Measurements from ENCODE around the gene INPP4B. TPM values are rescaled to one million over a fixed set of nuclear protein-coding genes. Genes with fewer than 3 reads are reported as not detected.
"Not testable (repeated sequence)": the region's sequence is repeated elsewhere in the genome, so short reads cannot be mapped to it uniquely, and the experiment has no call there.

Gene INPP4B
- total RNA-seq, 1 donor from 2014 or later, result 1.3 TPM

GRCh38 chr4:142416711-142417275 is 429.3 kb downstream of the INPP4B start:
- DNase-seq (ENCODE audit: low read depth, low spot score), result no peak

- no peak for DNase-seq (ENCODE audit: low read depth, low spot score)
Measured at GRCh38 chr4:142416121-142416520, 430.0 kb downstream of the INPP4B start.

DNA sequence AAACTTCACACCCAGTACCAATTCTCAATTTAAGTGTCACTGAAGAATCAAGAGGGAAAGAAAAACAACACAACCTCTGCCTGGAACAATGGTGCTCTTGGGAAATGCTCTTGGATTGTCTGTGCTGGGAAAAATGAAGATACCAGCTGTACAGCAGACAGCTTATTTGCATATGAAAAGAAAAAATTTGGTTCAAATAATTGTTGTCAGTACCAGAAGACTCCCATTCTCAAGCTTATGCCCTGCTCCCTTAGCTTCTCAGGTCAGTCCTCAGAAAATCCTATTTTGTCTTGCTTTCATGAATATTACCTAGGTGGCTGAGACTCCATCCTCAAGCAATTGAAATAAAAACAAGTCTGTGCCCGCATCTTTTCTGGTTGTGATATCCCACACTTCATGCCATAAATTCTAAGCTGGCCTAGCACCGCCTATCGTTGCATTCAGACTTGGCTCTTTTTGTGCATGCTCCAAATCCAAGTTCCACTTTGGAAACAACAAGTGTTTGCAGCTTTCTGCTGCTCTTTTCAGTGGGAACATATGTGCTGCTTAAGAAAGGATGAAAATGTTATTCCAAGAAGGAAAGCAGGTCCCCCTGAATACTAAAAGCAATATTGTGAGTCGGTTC is 431.6 kb downstream of the INPP4B start:
- DNase-seq (ENCODE audit: low read depth, low spot score), result no peak

DNA sequence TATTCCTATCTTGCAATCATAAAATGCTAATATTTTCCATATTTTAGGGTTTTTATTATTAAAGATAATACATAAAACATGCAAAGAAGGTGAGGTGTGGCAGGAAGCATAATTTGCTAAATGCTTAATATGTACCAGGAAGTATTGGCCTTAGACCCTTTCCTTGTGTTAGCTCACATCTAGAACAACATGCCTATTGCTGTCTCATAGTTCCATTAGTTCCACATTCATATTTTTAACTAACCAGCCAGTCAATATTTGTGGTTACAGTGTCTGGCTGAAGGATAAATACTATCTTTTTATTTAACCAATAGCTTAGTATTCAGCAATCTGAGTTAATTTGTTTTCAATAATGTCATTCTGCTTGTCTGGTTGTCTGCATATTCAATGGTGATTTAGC is 432.6 kb downstream of the INPP4B start:
- no peak for DNase-seq (ENCODE audit: low read depth, low spot score)

DNA sequence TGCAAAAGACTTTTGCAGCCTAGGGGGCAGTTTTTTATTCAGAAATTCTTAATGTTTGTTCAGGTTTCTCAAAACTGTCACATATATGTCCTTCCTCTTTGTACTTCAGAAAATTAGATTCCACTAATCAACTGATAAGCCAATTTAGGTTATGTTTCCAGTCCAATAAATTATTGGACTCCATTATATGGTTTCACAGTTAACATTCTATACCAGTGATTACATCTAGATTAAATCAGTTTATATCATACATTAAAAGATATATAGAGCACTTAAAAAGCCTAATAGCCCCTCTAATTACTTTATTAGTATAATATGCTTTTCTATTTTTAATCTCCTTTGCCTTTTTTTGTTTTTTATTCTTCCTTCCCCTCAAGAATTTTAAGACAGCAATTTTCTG is 434.1 kb downstream of the INPP4B start:
- no peak for DNase-seq (ENCODE audit: low read depth, low spot score)

DNA sequence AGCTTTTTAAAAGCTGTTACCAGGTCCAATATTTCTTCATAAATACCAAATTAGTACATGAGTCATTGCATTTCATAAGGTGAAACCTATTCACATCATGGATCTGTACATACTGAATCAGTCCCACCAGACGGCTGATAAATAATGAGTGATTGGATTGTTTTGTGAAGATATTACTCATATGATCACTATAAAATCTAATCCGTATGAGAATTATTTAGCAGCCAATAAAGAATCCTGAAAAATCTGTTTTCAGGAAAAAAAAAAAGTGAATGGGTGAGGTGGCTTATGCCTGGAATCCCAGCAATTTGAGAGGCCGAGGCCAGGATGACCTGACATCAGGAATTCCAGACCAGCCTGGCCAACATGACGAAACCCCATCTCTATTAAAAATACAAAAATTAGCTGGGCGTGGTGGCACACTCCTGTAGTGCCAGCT is 438.1 kb downstream of the INPP4B start:
- DNase-seq (ENCODE audit: low read depth, low spot score), result no peak

DNA sequence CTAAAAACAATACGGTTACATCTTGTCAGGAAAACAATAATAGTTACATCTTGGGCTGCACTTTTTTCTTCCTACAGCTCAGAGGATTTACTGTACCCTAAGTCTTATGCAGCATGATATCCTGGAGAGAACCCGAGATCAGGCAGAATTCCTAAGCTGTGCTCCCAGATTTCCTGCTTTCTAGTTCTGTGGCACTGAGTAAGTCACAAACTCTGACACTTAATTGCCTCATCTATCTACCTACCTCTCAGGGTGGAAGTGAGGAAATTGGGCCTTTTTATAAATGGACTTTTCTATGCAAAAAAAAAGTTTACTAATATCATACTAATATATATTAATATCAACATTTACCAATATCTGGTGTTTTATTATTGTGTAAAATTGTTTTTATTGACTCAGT is 438.5 kb downstream of the INPP4B start:
- no peak for DNase-seq (ENCODE audit: low read depth, low spot score)

DNA sequence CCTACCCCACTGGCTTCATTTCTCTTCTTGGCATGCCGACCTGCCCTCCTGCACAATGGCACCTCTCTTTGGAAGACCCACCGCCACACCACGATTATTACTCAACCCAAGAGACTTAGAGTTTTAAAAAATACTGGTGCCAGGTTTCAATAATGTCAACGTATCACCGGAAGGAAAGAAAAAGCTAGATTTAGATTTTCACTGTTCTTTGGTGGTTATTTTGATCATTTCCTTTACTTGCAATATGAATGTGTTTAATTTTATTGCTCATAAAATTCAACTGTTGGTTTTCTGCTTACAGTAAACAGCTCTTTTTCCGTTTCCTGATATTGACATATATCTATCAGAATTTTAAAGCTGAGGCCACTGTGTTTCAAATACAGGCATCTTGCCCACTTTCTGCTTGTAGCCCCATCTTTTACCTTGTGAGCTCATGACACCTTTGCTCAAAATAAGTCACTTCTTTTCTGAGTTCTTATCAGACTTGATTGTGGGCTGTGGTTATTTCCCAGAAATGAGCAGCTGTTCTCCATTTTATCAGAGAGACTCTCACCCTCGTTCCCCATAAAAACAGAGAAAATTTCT is 439.1 kb downstream of the INPP4B start:
- DNase-seq (ENCODE audit: low read depth, low spot score), result no peak

DNA sequence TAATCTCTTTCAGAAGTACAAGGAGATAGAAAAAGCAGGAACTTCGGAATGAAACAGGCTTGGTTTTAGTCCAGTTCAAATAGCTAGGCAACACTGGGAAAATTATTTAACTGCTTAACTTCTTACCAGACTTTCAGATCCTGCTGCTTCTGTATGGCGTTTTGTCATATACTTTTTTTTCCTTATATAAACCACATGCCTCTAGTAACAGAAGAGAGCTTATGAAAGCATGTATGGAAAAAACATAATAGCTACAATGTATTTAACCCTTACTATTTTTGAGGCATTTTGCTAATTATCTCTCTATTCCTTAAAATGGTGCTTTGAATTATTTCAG is 439.6 kb downstream of the INPP4B start:
- DNase-seq (ENCODE audit: low read depth, low spot score), result no peak

DNA sequence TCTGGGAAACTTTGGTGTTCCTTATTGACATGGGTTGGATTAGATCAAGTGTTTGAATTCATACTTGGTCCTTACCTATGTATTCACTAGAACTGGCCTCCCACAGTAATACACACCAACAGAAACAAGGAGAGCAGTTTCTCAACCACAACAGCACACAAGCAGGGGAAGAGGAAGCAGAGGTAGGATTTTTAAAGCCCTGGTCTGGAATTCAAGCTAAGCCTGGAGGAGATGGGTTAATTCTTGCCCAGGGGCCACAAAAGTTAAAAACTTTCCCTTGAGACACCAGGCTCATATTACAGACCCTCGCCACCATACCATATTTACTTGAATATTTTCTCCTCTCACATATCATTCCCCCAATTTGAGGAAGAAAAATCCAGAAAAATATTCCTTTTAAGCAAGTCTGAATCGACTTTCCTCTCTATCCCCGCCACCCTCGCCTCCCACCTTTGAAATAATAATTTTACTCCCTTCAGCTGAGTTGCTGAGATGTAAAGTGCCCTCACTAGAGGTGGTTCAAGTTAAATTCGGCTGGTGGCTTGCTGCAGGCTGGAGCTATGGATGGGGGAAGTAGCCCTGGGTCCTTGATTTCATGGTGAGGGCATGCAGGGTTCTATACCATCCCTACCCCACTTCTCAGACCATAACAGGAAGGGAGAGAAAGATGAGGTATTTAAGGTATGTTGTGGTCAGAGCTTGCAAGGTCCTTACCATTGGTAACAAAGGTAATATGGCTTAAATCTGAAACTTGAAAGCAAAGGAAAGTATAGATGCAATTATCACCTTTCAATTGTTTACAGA is 440.2 kb downstream of the INPP4B start:
- no peak for DNase-seq (ENCODE audit: low read depth, low spot score)

- DNase-seq (ENCODE audit: low read depth, low spot score), result no peak
Measured at GRCh38 chr4:142405021-142405694, 440.9 kb downstream of the INPP4B start.

- DNase-seq (ENCODE audit: low read depth, low spot score), result no peak
Measured at GRCh38 chr4:142404191-142404611, 441.9 kb downstream of the INPP4B start.

DNA sequence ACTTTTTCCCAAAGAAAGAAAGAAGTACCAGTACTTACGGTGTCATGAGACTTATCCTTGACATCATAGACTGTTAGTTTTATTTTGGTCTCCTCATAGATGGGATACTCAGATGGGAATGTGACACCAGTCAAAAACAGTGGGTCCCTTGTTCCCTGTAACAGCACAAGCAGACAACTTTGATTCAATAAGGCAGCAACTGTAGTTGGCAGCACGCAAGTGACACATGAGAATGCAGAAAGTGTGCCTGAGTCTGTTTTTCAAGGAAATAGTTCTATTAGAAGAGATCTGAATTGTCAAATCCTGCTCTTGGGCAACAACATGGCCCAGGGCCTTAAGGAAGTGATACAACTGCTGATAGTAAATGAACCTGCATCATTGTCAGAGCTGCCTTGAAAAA is 443.2 kb downstream of the INPP4B start:
- DNase-seq (ENCODE audit: low read depth, low spot score), result no peak

DNA sequence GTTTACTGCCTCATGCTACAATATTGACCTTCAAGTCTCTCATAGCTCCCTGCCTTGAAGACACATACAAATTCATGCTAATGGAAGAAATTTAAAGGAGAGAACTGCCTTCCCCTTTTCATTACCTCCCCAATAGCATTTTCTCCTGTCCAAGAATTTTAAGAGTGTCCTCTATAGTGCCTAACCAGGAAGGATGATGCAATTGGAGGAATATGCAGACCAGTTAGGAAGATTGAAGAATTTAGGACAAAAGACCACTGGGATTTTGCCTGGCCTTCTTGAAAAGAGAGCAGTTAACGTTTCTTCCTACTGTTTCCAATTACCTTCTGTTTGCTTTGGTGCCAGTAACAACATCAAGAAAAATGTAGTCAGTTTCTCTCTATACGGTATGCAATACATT is 443.9 kb downstream of the INPP4B start:
- no peak for DNase-seq (ENCODE audit: low read depth, low spot score)

- not testable (repeated sequence) for DNase-seq (ENCODE audit: low read depth, low spot score)
Measured at GRCh38 chr4:142397364-142397991, 448.6 kb downstream of the INPP4B start.

GRCh38 chr4:142396279-142396678 is 449.8 kb downstream of the INPP4B start:
- no peak for DNase-seq (ENCODE audit: low read depth, low spot score)

GRCh38 chr4:142393127-142393526 is 453.0 kb downstream of the INPP4B start:
- DNase-seq (ENCODE audit: low read depth, low spot score), result no peak

DNA sequence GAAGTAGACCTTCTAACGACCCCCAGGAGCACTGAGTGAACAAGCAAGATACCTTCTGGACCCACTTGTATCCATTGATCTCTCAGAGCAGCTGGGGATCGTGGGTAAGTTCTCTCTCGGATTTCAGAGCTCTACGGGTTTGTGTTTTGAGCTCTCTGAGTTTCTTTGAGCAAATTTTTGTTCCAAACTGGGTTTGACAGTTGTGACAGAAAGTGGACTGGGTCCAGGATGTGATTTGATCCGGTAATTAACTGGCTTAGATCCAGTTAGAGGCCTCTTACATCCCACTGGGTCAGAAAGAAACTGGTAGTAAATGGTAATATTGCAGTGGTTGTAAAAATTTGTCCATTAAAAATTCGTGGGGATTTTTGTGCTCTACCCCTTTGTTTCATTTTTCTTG is 459.2 kb downstream of the INPP4B start:
- DNase-seq (ENCODE audit: low read depth, low spot score), result no peak

DNA sequence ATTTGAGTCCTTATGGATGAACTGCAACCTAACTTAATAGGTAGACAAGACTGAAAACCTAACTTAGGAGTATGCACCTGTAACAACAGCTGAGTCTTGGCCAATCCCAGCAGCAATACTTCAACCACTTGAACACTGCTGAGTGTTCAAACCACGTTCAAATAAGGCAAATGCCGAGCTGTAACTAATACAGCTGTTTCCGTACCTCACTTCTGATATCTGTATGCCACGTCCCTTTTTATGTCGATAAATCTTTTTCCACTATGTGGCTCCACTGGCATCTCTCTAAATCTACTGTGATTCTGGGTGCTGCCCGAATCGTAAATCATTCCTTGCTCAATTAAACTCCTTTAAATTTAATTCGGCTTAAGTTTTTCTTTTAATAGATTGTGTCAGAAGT is 459.7 kb downstream of the INPP4B start:
- no peak for DNase-seq (ENCODE audit: low read depth, low spot score)

DNA sequence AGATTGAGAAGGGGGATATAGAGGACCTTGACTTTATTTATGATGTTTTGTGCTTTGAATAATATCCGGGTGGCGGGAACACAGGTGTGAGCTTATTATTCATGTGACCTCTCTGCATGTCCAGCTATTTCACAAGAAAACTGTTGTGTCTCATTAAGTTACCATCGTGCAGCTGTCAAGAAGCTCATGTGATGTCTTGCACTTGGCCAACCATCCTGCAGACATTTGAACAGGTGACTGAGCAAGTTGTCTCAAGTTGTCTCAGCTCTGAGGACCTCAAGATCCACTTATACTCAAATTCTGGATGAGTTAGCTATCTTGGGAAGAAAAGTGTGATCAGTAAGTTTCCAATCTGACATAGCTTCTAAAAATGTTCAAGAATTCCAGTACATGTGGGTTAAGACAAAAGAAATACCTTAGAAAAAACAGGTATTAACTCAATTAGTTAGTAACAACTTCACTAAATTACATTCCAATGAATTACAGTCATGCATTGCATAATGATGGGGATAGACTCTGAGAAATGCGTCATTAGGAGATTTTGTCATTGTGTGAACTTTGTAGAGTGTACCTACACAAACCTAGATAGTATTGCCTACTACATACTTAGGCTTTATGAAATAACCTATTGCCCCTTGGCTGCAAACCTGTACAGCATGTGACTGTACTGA is 462.2 kb downstream of the INPP4B start:
- DNase-seq (ENCODE audit: low read depth, low spot score), result no peak

- no peak for DNase-seq (ENCODE audit: low read depth, low spot score)
Measured at GRCh38 chr4:142383354-142383753, 462.7 kb downstream of the INPP4B start.
